H1 (cell line): ENCODE measurements around the gene NKAPD1. TPM values are rescaled to one million over a fixed set of nuclear protein-coding genes. Genes with fewer than 3 reads are reported as not detected.

Experiments
- CTCF ChIA-PET: fragments of 300-600 bp; sonication (Branson Sonifier 250); formaldehyde crosslinking; loops from one replicate; lab custom pipeline; 2021; ENCODE audit not compliant: partially characterized antibody; lab: Charles Lee
- POLR2A ChIA-PET: fragments of 300-600 bp; sonication (Branson Sonifier 250); formaldehyde crosslinking; loops from one replicate; lab custom pipeline; 2021; ENCODE audit warnings: inconsistent platforms; ENCODE audit not compliant: partially characterized antibody; lab: Charles Lee
- DNase-seq, 2 experiments: peaks; one replicate each; pipeline versions ENCODE4 v3.0.0 to v3.0.0-alpha.2; 2010 to 2022; ENCODE audit warnings: low spot score in 2 of 2, low read depth in 1 of 2, mixed read lengths in 1 of 2
- FAIRE-seq: peaks from 2 replicates; lab custom pipeline; 2011; peaks lifted over from hg19 to GRCh38; lab: Jason Lieb, UNC
- H2AFZ ChIP-seq: 2 replicates; pipeline ENCODE4 v1.8.1; 2012; ENCODE audit warnings: low read length, inconsistent platforms
- H2AK5ac ChIP-seq: 2 replicates; pipeline ENCODE4 v1.6.1; 2013; ENCODE audit warnings: low read depth, low read length
- H2BK120ac ChIP-seq: replicated peaks from 2 replicates; pipeline ENCODE3; 2013; ENCODE audit warnings: low read depth, low read length, inconsistent platforms
- H2BK12ac ChIP-seq: 2 replicates; pipeline ENCODE4 v1.6.1; 2013; ENCODE audit warnings: low read depth, low read length
- H2BK15ac ChIP-seq: 2 replicates; pipeline ENCODE4 v1.6.1; 2013; ENCODE audit warnings: low read length
- H2BK20ac ChIP-seq: 2 replicates; pipeline ENCODE4 v1.6.1; 2013; ENCODE audit warnings: low read length
- H2BK5ac ChIP-seq: 2 replicates; pipeline ENCODE4 v1.6.1; 2013; ENCODE audit warnings: low read depth, low read length
- H3K14ac ChIP-seq: 2 replicates; pipeline ENCODE4 v1.6.1; 2013; ENCODE audit warnings: inconsistent platforms; ENCODE audit not compliant: insufficient read length
- H3K18ac ChIP-seq: 2 replicates; pipeline ENCODE4 v1.6.1; 2013; ENCODE audit warnings: low read length; ENCODE audit errors: extremely low read depth
- H3K23ac ChIP-seq: 2 replicates; pipeline ENCODE4 v1.6.1; 2013; ENCODE audit warnings: inconsistent platforms; ENCODE audit not compliant: insufficient read length
- H3K23me2 ChIP-seq: 2 replicates; pipeline ENCODE4 v1.6.1; 2013; ENCODE audit warnings: low read depth, low read length
- H3K27ac ChIP-seq: 2 replicates; pipeline ENCODE4 v1.6.1; 2011; ENCODE audit warnings: low read depth, low read length, inconsistent platforms
- H3K27me3 ChIP-seq, 4 experiments: replicated peaks in 1 of 4; 1 replicate in 1 of 4; 2 replicates in 3 of 4; pipeline versions ENCODE4 v1.6.1 to v1.8.1; 2011 to 2013; ENCODE audit warnings: low read length in 3 of 4, mild to moderate bottlenecking in 3 of 4, inconsistent platforms in 2 of 4, mixed read lengths in 2 of 4, moderate library complexity in 1 of 4; ENCODE audit not compliant: control insufficient read depth in 3 of 4, insufficient read depth in 3 of 4; ENCODE audit errors: extremely low read depth in 1 of 4
- H3K36me3 ChIP-seq, 4 experiments: 2 replicates each; pipeline versions ENCODE4 v1.6.1 to v1.8.1; 2011 to 2013; ENCODE audit warnings: mild to moderate bottlenecking in 4 of 4, low read length in 3 of 4, moderate library complexity in 2 of 4, control low read depth in 1 of 4, inconsistent platforms in 1 of 4; ENCODE audit not compliant: insufficient read depth in 4 of 4, control insufficient read depth in 2 of 4
- H3K4ac ChIP-seq: replicated peaks from 2 replicates; pipeline ENCODE3; 2013; ENCODE audit warnings: low read length, low read depth, mixed read lengths, inconsistent platforms; ENCODE audit not compliant: insufficient read length
- H3K4me1 ChIP-seq, 4 experiments: replicated peaks in 1 of 4; 1 replicate in 1 of 4; 2 replicates in 3 of 4; pipeline versions ENCODE4 v1.6.1 to v1.8.1; 2011 to 2013; ENCODE audit warnings: low read length in 3 of 4, inconsistent platforms in 2 of 4, mixed read lengths in 1 of 4; ENCODE audit not compliant: insufficient read depth in 4 of 4, control insufficient read depth in 3 of 4
- H3K4me2 ChIP-seq, 2 experiments: 2 replicates each; pipeline versions ENCODE4 v1.6.1 to v1.8.1; 2011 to 2013; ENCODE audit warnings: low read depth in 2 of 2, low read length in 2 of 2, control low read depth in 1 of 2, inconsistent platforms in 1 of 2, mild to moderate bottlenecking in 1 of 2; ENCODE audit not compliant: insufficient read depth in 1 of 2
- H3K4me3 ChIP-seq, 4 experiments: fragments of 200-600, 300-600 bp in 1 of 4; sonication (generic), shearing (Covaris generic), sonication (Bioruptor Twin) in 1 of 4; 2 replicates each; pipeline versions ENCODE4 v1.5.1 to v1.8.1; 2011 to 2016; ENCODE audit warnings: low read length in 4 of 4, low read depth in 3 of 4, control low read depth in 2 of 4, inconsistent platforms in 2 of 4, mild to moderate bottlenecking in 2 of 4, mixed read lengths in 1 of 4, moderate library complexity in 1 of 4; ENCODE audit not compliant: insufficient read depth in 2 of 4; ENCODE audit errors: extremely low read depth in 1 of 4
- H3K56ac ChIP-seq: replicated peaks from 2 replicates; pipeline ENCODE3; 2013; ENCODE audit warnings: low read depth, mild to moderate bottlenecking, mixed read lengths, low read length, inconsistent platforms; ENCODE audit not compliant: insufficient read length
- H3K79me1 ChIP-seq: 2 replicates; pipeline ENCODE4 v1.6.1; 2013; ENCODE audit warnings: low read depth, low read length, control low read depth
- H3K79me2 ChIP-seq, 2 experiments: 2 replicates each; pipeline versions ENCODE4 v1.6.1 to v1.8.1; 2012 to 2013; ENCODE audit warnings: low read length in 2 of 2, mild to moderate bottlenecking in 2 of 2, inconsistent platforms in 1 of 2; ENCODE audit not compliant: insufficient read depth in 2 of 2, control insufficient read depth in 1 of 2
- H3K9ac ChIP-seq, 4 experiments: replicated peaks in 1 of 4; 1 replicate in 1 of 4; 2 replicates in 3 of 4; pipeline versions ENCODE4 v1.6.1 to v1.8.1; 2011 to 2013; ENCODE audit warnings: low read depth in 3 of 4, low read length in 3 of 4, control low read depth in 2 of 4, mild to moderate bottlenecking in 2 of 4, moderate library complexity in 2 of 4, inconsistent platforms in 1 of 4; ENCODE audit errors: extremely low read depth in 1 of 4
- H3K9me3 ChIP-seq, 2 experiments: 2 replicates each; pipeline versions ENCODE4 v1.6.1 to v1.8.1; 2012 to 2013; ENCODE audit warnings: mild to moderate bottlenecking in 2 of 2, moderate library complexity in 2 of 2, control low read depth in 1 of 2, inconsistent platforms in 1 of 2, low read depth in 1 of 2, low read length in 1 of 2, mixed read lengths in 1 of 2; ENCODE audit not compliant: insufficient read depth in 2 of 2
- H4K20me1 ChIP-seq, 2 experiments: replicated peaks in 1 of 2; 2 replicates each; pipeline versions ENCODE3 to v1.8.1; 2011 to 2013; ENCODE audit warnings: inconsistent platforms in 2 of 2, low read length in 2 of 2, mild to moderate bottlenecking in 1 of 2; ENCODE audit not compliant: insufficient read depth in 2 of 2, control insufficient read depth in 1 of 2
- H4K5ac ChIP-seq: 2 replicates; pipeline ENCODE4 v1.6.1; 2013; ENCODE audit warnings: low read length, low read depth, mixed read lengths, inconsistent platforms; ENCODE audit not compliant: insufficient read length
- H4K8ac ChIP-seq: 2 replicates; pipeline ENCODE4 v1.8.0; 2013; ENCODE audit warnings: mild to moderate bottlenecking, moderate library complexity, low read length, inconsistent platforms; ENCODE audit not compliant: insufficient read depth; ENCODE audit errors: extremely low read depth
- H4K91ac ChIP-seq: replicated peaks from 2 replicates; pipeline ENCODE3; 2013; ENCODE audit warnings: low read length, mixed read lengths, inconsistent platforms; ENCODE audit not compliant: insufficient read length
- BRCA1 ChIP-seq: IDR thresholded peaks from 2 replicates; pipeline ENCODE4 v1.6.1; 2012; ENCODE audit warnings: low read depth, low read length, improper control_type of control experiment
- CEBPB ChIP-seq: IDR thresholded peaks from 2 replicates; pipeline ENCODE4 v1.6.1; 2012; ENCODE audit warnings: low read depth, low read length
- HDAC2 ChIP-seq, 2 experiments: fragments of 300-600 bp in 1 of 2; sonication (generic) in 1 of 2; IDR thresholded peaks; 2 replicates each; pipeline ENCODE4 v1.6.1; 2011 to 2012; ENCODE audit warnings: low read depth in 2 of 2, low read length in 2 of 2, mild to moderate bottlenecking in 2 of 2, moderate library complexity in 2 of 2, borderline replicate concordance in 1 of 2, inconsistent platforms in 1 of 2
- KDM4A ChIP-seq: IDR thresholded peaks from one replicate; pipeline ENCODE4 v1.7.1; 2012; ENCODE audit warnings: low read depth, mild to moderate bottlenecking, moderate library complexity, low read length, inconsistent platforms; ENCODE audit not compliant: severe bottlenecking
- NRF1 ChIP-seq: IDR thresholded peaks from 2 replicates; pipeline ENCODE4 v1.6.1; 2011; ENCODE audit warnings: mild to moderate bottlenecking, low read depth, low read length, improper control_type of control experiment
- RBBP5 ChIP-seq: IDR thresholded peaks from 2 replicates; pipeline ENCODE4 v1.7.1; 2012; ENCODE audit warnings: low read depth, mild to moderate bottlenecking, inconsistent platforms, low read length, moderate library complexity, borderline replicate concordance
- RXRA ChIP-seq: IDR thresholded peaks from 2 replicates; pipeline ENCODE4 v1.6.1; 2011; ENCODE audit warnings: low read depth, mild to moderate bottlenecking, low read length, moderate library complexity; ENCODE audit not compliant: insufficient read depth
- WGBS, 2 experiments: shearing (Covaris generic) in 1 of 2; methylation state at CpG; one replicate each; pipeline versions ENCODE4 v1.1.6 to v1.1.7; 2013 to 2015; ENCODE audit warnings: low lambda C conversion rate in 2 of 2, mixed read lengths in 2 of 2, inconsistent platforms in 1 of 2, low coverage in 1 of 2, missing lambda C conversion rate in 1 of 2; ENCODE audit not compliant: insufficient replicate concordance in 2 of 2, insufficient coverage in 1 of 2, insufficient read length in 1 of 2; ENCODE audit errors: extremely low coverage in 1 of 2, missing lambda C conversion rate in 1 of 2; 5-methylcytosine and 5-hydroxymethylcytosine counted together
- long read RNA-seq, 2 experiments: library from RNA in 1 of 2; library from capped mRNA in 1 of 2; stranded (forward); transcript quantifications; one replicate each; pipeline ENCODE4 v2.0.0, GENCODE V29; 2021; ENCODE audit warnings: inconsistent platforms in 1 of 2
- polyA minus RNA-seq, 3 experiments: library from RNA; depleted of rRNA, polyadenylated mRNA; stranded (reverse); fragments of >200 nt; gene quantifications; 1 replicate in 2 of 3; 2 replicates in 1 of 3; pipeline ENCODE4 v1.2.3, GENCODE V29; 2011
- polyA plus RNA-seq, 7 experiments: library from polyadenylated mRNA; depleted of rRNA in 3 of 7; stranded (reverse) in 5 of 7; unstranded in 2 of 7; fragments of >200 nt in 5 of 7; fragments of 200-250 nt in 2 of 7; gene quantifications; 1 replicate in 5 of 7; 2 replicates in 1 of 7; 4 replicates in 1 of 7; pipeline versions ENCODE4 v1.2.1 to v1.2.3, GENCODE V29; 2011 to 2013; ENCODE audit warnings: missing spikeins in 2 of 7, mixed read lengths in 2 of 7
- total RNA-seq: library from RNA; stranded (reverse); fragmentation: NEBNext Ultra II Directional; extraction: Animal tissue kit (Norgen Biotek cat#: 25700); gene quantifications from 2 replicates; pipeline ENCODE4 v1.2.1, GENCODE V29; 2021

The NKAPD1 gene
- total RNA-seq (16.7 and 20.4 TPM in 2 replicates), polyA plus RNA-seq (2011; rRNA removed) (3.6 and 6.7 TPM in 2 replicates), polyA minus RNA-seq (2011; rRNA and poly(A)+ RNA removed) (9.6 and 11.0 TPM in 2 replicates)
- polyA plus RNA-seq (2011; cell fraction: cytosol; rRNA removed) = 9.5 TPM
- 6.4 TPM for polyA plus RNA-seq (2011; cell fraction: nucleus; rRNA removed)
- 13.6 to 22.0 TPM (median 14.6 TPM) in 4 replicates for polyA plus RNA-seq (2012, experiment 1 of 2)
- 1.9 TPM for polyA plus RNA-seq (2012, experiment 2 of 2)
- 38.9 TPM for polyA plus RNA-seq (2013, experiment 1 of 2)
- polyA plus RNA-seq (2013, experiment 2 of 2) = 37.3 TPM
- 5.7 TPM for polyA minus RNA-seq (2011; cell fraction: cytosol; rRNA and poly(A)+ RNA removed)
- 14.7 TPM for polyA minus RNA-seq (2011; cell fraction: nucleus; rRNA and poly(A)+ RNA removed)
- long read RNA-seq, experiment 1, partial matches to known transcripts = 8 of 17 reads
- long read RNA-seq, experiment 1, other reads (novel, unspliced or antisense) = 7 of 17 reads
- long read RNA-seq, experiment 2, transcript NKAPD1-202 (6 exons, 3,669 nt) = major isoform, 14 of 33 reads
- long read RNA-seq, experiment 2, transcript NKAPD1-201 (6 exons, 3,693 nt) = minor isoform, 5 of 33 reads
- long read RNA-seq, experiment 2, partial matches to known transcripts = 3 of 33 reads
- long read RNA-seq, experiment 2, other reads (novel, unspliced or antisense) = 9 of 33 reads

DNA sequence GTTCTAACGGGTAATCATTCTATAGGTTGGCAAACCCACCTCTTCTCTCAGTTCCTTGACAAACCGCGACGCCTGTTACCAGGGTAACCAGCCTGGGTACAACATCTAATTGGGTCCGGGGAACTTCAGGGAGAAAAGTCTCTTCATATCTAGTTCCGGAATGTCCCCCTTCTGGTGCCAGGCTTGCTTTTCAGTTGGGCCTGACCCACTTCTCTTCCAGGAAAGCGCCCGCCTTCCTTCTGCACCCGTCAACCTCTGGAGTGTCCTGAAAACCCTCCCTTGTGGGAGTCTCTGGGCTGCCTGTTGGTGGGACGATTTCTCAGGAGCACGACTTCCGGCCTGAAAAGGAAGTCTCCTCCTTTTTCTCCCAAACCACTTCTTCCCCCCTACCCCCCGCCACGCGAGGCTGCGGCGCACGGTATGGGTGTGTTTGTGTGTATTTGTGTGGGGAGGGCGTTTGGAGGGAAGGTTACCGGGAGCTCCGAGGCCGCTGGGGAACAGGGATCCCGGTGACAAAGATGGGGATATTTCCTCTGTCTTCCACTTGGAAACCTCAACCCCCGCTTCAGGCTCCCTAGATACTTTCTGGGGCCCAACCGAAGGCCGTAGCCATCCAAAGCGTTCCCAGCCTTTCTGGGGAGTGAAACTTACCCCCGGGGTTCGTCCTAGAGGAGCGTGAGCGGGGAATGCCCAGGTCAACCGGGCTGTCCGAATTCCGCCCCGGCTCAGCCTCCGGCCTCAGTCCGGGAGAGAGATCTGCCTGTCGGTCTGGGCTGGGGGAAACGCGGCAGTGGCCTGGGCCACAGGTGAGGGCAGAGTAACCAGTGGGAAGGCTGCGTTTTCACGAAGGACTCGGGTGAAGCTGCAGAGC is at the start of gene NKAPD1, which contains the start of gene PIH1D2:
Gene NKAPD1 (plus strand): TSS at position 359 of the 871 bp plus-strand sequence. CDS start 1,276 bp downstream, outside the sequence.
Gene PIH1D2 (minus strand): TSS at position 77 of the 871 bp plus-strand sequence. CDS start 843 bp downstream, outside the sequence.
- Histone ChIP-seq H3K9me3 (no peaks in the 10 kb centered on the region), H3K23ac (no peak within 1 kb of the TSS), H3K27ac (peak within 1 kb of the TSS; percentile 95), H2BK120ac (no peak within 1 kb of the TSS), H3K14ac (no peak within 1 kb of the TSS), H4K8ac (peak within 1 kb of the TSS; percentile 94), H2BK15ac (no peak within 1 kb of the TSS), H3K36me3 (peaks cover 2 to 27% (median 8%) of the 10 kb centered on the region in 4 experiments; a peak in 6 of 8 replicates), H3K4me1 (no peaks in the 10 kb centered on the region; a peak in 1 of 7 replicates), H3K79me2 (peaks cover 4 to 10% of the 10 kb centered on the region in 2 experiments), H3K4me3 (peak within 1 kb of the TSS; percentile 95 to 98 (median 97)), H3K9ac (peak within 1 kb of the TSS; percentile 76 to 96 (median 90)), H4K20me1 (peaks cover 0 to 3% of the 10 kb centered on the region in 2 experiments), H2AFZ (peak within 1 kb of the TSS; percentile 97), H2AK5ac (no peak within 1 kb of the TSS), H3K23me2 (peaks cover 4% of the 10 kb centered on the region), H2BK20ac (no peak within 1 kb of the TSS), H3K4ac (no peak within 1 kb of the TSS), H4K91ac (peak within 1 kb of the TSS; percentile 41), H2BK5ac (peak within 1 kb of the TSS; percentile 86), H3K4me2 (peak within 1 kb of the TSS; percentile 90 to 93), H4K5ac (peak within 1 kb of the TSS; percentile 63), H2BK12ac (peak within 1 kb of the TSS; percentile 71), H3K79me1 (peaks cover 5% of the 10 kb centered on the region; the same call in 1 of the 2 replicates), H3K18ac (no peak within 1 kb of the TSS), H3K27me3 (no peaks in the 10 kb centered on the region), H3K56ac (no peak within 1 kb of the TSS)
- WGBS, 2 experiments = 2% methylated on average over 43 of the region's 43 CpGs; no CpG with 5 or more reads in 1 of the 2 experiments
- ChIA-PET CTCF (no interaction called here), POLR2A (interaction anchor here (0.7 to 3.2 kb wide), 2 partner anchors 12 to 49 kb away, joined by 3 to 15 read pairs; partner anchors contain the start of genes DLAT, SDHD and TIMM8B)
- peak; percentile 52 for FAIRE-seq
- peak; percentile 64 to 83 for DNase-seq
- TF ChIP-seq NRF1 (no peak), BRCA1 (no peak), RBBP5 (0 out of 2 replicates have a peak, but pooled peaks have one; percentile 76), CEBPB (no peak), HDAC2 (IDR thresholded peaks at IDR 0.05; ENCODE audit: borderline replicate concordance in 1 of 2, low read depth in 2 of 2, low read length in 2 of 2) (peak in 1 of 2 experiments; percentile 90; a peak in 1 of 4 replicates), KDM4A (peak; percentile 98), RXRA (no peak)
